HCT116 (cell line): ENCODE data around the gene DAPK3. TPM values are rescaled to one million over a fixed set of nuclear protein-coding genes. Genes with fewer than 3 reads are reported as not detected.

Experiments used
- ATAC-seq: fragments of 200-7000 bp; cut with Tn5 transposase; 2 replicates; pipeline ENCODE4 v1.9.1; 2020; ENCODE audit warnings: mild to moderate bottlenecking, moderate library complexity
- BruUV-seq: library from RNA; stranded (reverse); fragments of 400-500 nt; replicated peaks from 2 replicates; lab custom pipeline; 2021; lab: Mats Ljungman, UMichigan
- CTCF ChIA-PET: fragments of 300-600 bp; sonication (Branson Sonifier 250); formaldehyde crosslinking; loops from one replicate; lab custom pipeline; 2021; ENCODE audit warnings: antibody characterized with exemption; lab: Charles Lee
- POLR2A ChIA-PET: fragments of 300-600, 350-600 bp; sonication (Branson Sonifier 250); formaldehyde crosslinking; loops from one replicate; lab custom pipeline; 2021; ENCODE audit warnings: antibody characterized with exemption; lab: Charles Lee
- RAD21 ChIA-PET, 2 experiments: fragments of 300-600 bp; sonication (Branson Sonifier 250); formaldehyde crosslinking; loops; one replicate each; lab custom pipeline; 2023; ENCODE audit warnings: low total read pairs in 2 of 2; ENCODE audit not compliant: uncharacterized antibody in 2 of 2, unreplicated experiment in 2 of 2, low non-redundant PET in 1 of 2; lab: Charles Lee
- DNase-seq: peaks from one replicate; pipeline ENCODE4 v3.0.0-alpha.2; 2010; ENCODE audit warnings: low read depth, low spot score
- H2AFZ ChIP-seq: fragments of 200-600 bp; shearing (Covaris generic), sonication (generic); 2 replicates; pipeline ENCODE4 v1.6.1; 2017; ENCODE audit warnings: low read depth, mixed run types, mixed read lengths, antibody characterized with exemption, low read length; ENCODE audit not compliant: poor library complexity, severe bottlenecking
- H3K27ac ChIP-seq: 2 replicates; pipeline ENCODE4 v1.5.1; 2012; ENCODE audit warnings: low read depth, low read length
- H3K27me3 ChIP-seq: fragments of 200-600 bp; sonication (generic); 2 replicates; pipeline ENCODE4 v1.6.1; 2016; ENCODE audit warnings: mixed run types, low read length, mixed read lengths; ENCODE audit not compliant: insufficient read depth
- H3K36me3 ChIP-seq, 2 experiments: fragments of 200-500 bp in 1 of 2; fragments of 200-600 bp in 1 of 2; sonication (Bioruptor generic) in 1 of 2; sonication (generic) in 1 of 2; 2 replicates each; pipeline versions ENCODE4 v1.5.1 to v1.6.1; 2014 to 2016; ENCODE audit warnings: low read length in 2 of 2, inconsistent platforms in 1 of 2, mixed read lengths in 1 of 2, mixed run types in 1 of 2; ENCODE audit not compliant: insufficient read depth in 2 of 2, control insufficient read depth in 1 of 2
- H3K4me1 ChIP-seq, 2 experiments: fragments of 200-600 bp in 1 of 2; sonication (generic) in 1 of 2; 2 replicates each; pipeline versions ENCODE4 v1.5.1 to v1.6.1; 2012 to 2017; ENCODE audit warnings: low read length in 2 of 2, inconsistent platforms in 1 of 2, mild to moderate bottlenecking in 1 of 2, mixed read lengths in 1 of 2, mixed run types in 1 of 2, moderate library complexity in 1 of 2; ENCODE audit not compliant: insufficient read depth in 2 of 2, control insufficient read depth in 1 of 2
- H3K4me2 ChIP-seq: fragments of 200-600 bp; sonication (generic); 2 replicates; pipeline ENCODE4 v1.6.1; 2017; ENCODE audit warnings: mixed run types, low read length, mixed read lengths
- H3K4me3 ChIP-seq, 2 experiments: fragments of 200-600 bp in 1 of 2; sonication (generic) in 1 of 2; replicated peaks in 1 of 2; 2 replicates each; pipeline ENCODE4 v1.5.1; 2011 to 2016; ENCODE audit warnings: low read length in 2 of 2, control low read depth in 1 of 2, low read depth in 1 of 2, mild to moderate bottlenecking in 1 of 2, mixed read lengths in 1 of 2, mixed run types in 1 of 2
- H3K79me2 ChIP-seq: fragments of 200-600 bp; sonication (generic); 2 replicates; pipeline ENCODE4 v1.6.1; 2017; ENCODE audit warnings: mild to moderate bottlenecking, mixed run types, low read length, moderate library complexity, mixed read lengths; ENCODE audit not compliant: insufficient read depth
- H3K9ac ChIP-seq: fragments of 200-600 bp; sonication (generic); 2 replicates; pipeline ENCODE4 v1.6.1; 2016; ENCODE audit warnings: low read length, mixed read lengths
- H3K9me2 ChIP-seq: fragments of 200-600 bp; sonication (generic), shearing (Covaris generic); 2 replicates; pipeline ENCODE4 v1.6.1; 2017; ENCODE audit warnings: mixed run types, mild to moderate bottlenecking, moderate library complexity; ENCODE audit not compliant: insufficient read depth
- H3K9me3 ChIP-seq, 2 experiments: fragments of 200-500 bp in 1 of 2; fragments of 200-600 bp in 1 of 2; sonication (Bioruptor generic) in 1 of 2; sonication (generic) in 1 of 2; 2 replicates each; pipeline ENCODE4 v1.6.1; 2014 to 2017; ENCODE audit warnings: low read length in 2 of 2, mixed read lengths in 2 of 2, inconsistent platforms in 1 of 2, low read depth in 1 of 2, mild to moderate bottlenecking in 1 of 2, mixed run types in 1 of 2, moderate library complexity in 1 of 2; ENCODE audit not compliant: control insufficient read depth in 1 of 2, insufficient read depth in 1 of 2
- H4K20me1 ChIP-seq: fragments of 200-600 bp; sonication (generic), shearing (Covaris generic); 2 replicates; pipeline ENCODE4 v1.6.1; 2017; ENCODE audit warnings: mixed run types, mild to moderate bottlenecking, moderate library complexity; ENCODE audit not compliant: insufficient read depth
- CBX3 ChIP-seq: IDR thresholded peaks from 2 replicates; pipeline ENCODE4 v1.6.1; 2012; ENCODE audit warnings: low read depth
- CEBPB ChIP-seq: IDR thresholded peaks from 2 replicates; pipeline ENCODE4 v1.6.1; 2012; ENCODE audit warnings: low read depth
- ELF1 ChIP-seq: IDR thresholded peaks from 2 replicates; pipeline ENCODE4 v1.6.1; 2012; ENCODE audit warnings: low read depth, borderline replicate concordance
- EZH2 ChIP-seq: fragments of 200-600 bp; sonication (generic); IDR thresholded peaks from 2 replicates; pipeline ENCODE4 v1.6.1; 2017; ENCODE audit warnings: antibody characterized with exemption, mixed run types
- EZH2phosphoT487 ChIP-seq: fragments of 200-600 bp; IDR thresholded peaks from 2 replicates; pipeline ENCODE4 v1.6.1; 2018; ENCODE audit warnings: antibody characterized with exemption, borderline replicate concordance
- JUND ChIP-seq: IDR thresholded peaks from 2 replicates; pipeline ENCODE4 v1.6.1; 2012
- MAX ChIP-seq: IDR thresholded peaks from 2 replicates; pipeline ENCODE4 v1.6.1; 2012
- POLR2A ChIP-seq: IDR thresholded peaks from 2 replicates; pipeline ENCODE4 v1.7.0; 2011; ENCODE audit warnings: borderline replicate concordance; ENCODE audit not compliant: insufficient read depth, insufficient read length; ENCODE audit errors: extremely low read depth
- POLR2AphosphoS5 ChIP-seq: IDR thresholded peaks from 2 replicates; pipeline ENCODE4 v1.6.1; 2011; ENCODE audit warnings: mild to moderate bottlenecking, low read depth, low read length, moderate library complexity
- REST ChIP-seq: IDR thresholded peaks from 2 replicates; pipeline ENCODE4 v1.6.1; 2012; ENCODE audit warnings: low read depth
- SRF ChIP-seq: IDR thresholded peaks from 2 replicates; pipeline ENCODE4 v1.6.1; 2012; ENCODE audit warnings: low read depth
- ZBTB33 ChIP-seq: IDR thresholded peaks from 2 replicates; pipeline ENCODE4 v1.6.1; 2011; ENCODE audit warnings: mild to moderate bottlenecking, low read length, moderate library complexity; ENCODE audit not compliant: insufficient replicate concordance; ENCODE audit errors: extremely low read depth
- intact Hi-C: fragments of 100-400 bp; cut with micrococcal nuclease; formaldehyde crosslinking; loops from 2 replicates; pipeline ENCODE4 v1.10.0; 2022
- total RNA-seq: library from RNA; stranded (reverse); gene quantifications from one replicate; pipeline ENCODE4 v1.2.1, GENCODE V29; 2021; ENCODE audit not compliant: unreplicated experiment

DAPK3 gene
- total RNA-seq, 1 experiment from 2014 or later: 54.8 TPM

- ChIA-PET POLR2A (no interaction called here), RAD21 (no interaction called here), CTCF (no interaction called here)
- peaks cover 0 to 17% of the 10 kb centered on the region in 2 experiments; a peak in 1 of 4 replicates for H3K4me1 ChIP-seq
- H4K20me1 ChIP-seq: peaks cover 69% of the 10 kb centered on the region; the same call in 1 of the 2 replicates
- H3K4me2 ChIP-seq: no peak overlapping the region
- H2AFZ ChIP-seq: no peak overlapping the region
- H3K27ac ChIP-seq: no peak overlapping the region
- H3K4me3 ChIP-seq: no peak overlapping the region
- H3K36me3 ChIP-seq: peaks cover 66 to 78% of the 10 kb centered on the region in 2 experiments
- intact Hi-C loops: no loop called here
- H3K79me2 ChIP-seq: peaks cover 79% of the 10 kb centered on the region
- no peak for DNase-seq
- H3K9me2 ChIP-seq: no peaks in the 10 kb centered on the region
- no peak for TF ChIP-seq JUND
- no peak for TF ChIP-seq CBX3
- no peak for TF ChIP-seq MAX
- TF ChIP-seq SRF: no peak
- TF ChIP-seq POLR2AphosphoS5: no peak
- TF ChIP-seq CEBPB: no peak
- no peak for TF ChIP-seq REST
- TF ChIP-seq ZBTB33: no peak
- no peak for TF ChIP-seq ELF1
- TF ChIP-seq EZH2phosphoT487: no peak
- no peak for TF ChIP-seq EZH2
- no peak for TF ChIP-seq POLR2A
- H3K9me3 ChIP-seq: no peaks in the 10 kb centered on the region
- no peaks in the 10 kb centered on the region for H3K27me3 ChIP-seq
- no peak for ATAC-seq
- no TSS peak for BruUV-seq
- no peak overlapping the region for H3K9ac ChIP-seq
Observed at GRCh38 chr19:3978145-3978544, 7.2 kb upstream of the DAPK3 start.
